ENCODE results near the gene ATP6V0E1.

GRCh38 chr5:173015598-173016455, 32.3 kb downstream of the ATP6V0E1 start:
- TF ChIP-seq GATA3 (IDR thresholded peaks at IDR 0.05; ENCODE audit: low read depth, low read length) (no peak), GATA2 (IDR thresholded peaks at IDR 0.05; ENCODE audit: low read depth, low read length) (no peak)
